IMR-90 (cell line): ENCODE results near the gene KDM6A. TPM values are rescaled to one million over a fixed set of nuclear protein-coding genes. Genes with fewer than 3 reads are reported as not detected.

ENCODE experiments used
- ATAC-seq: fragments of 200-7000 bp; cut with Tn5 transposase; 2 replicates; pipeline ENCODE4 v1.9.1; 2020; ENCODE audit warnings: low read depth, mild to moderate bottlenecking, moderate library complexity
- BruUV-seq: library from RNA; stranded (reverse); fragments of 400-500 nt; replicated peaks from 2 replicates; lab custom pipeline; 2021; lab: Mats Ljungman, UMichigan
- CTCF ChIA-PET: fragments of 300-600 bp; formaldehyde crosslinking; extraction: SDS; loops from one replicate; lab custom pipeline; 2021; ENCODE audit warnings: antibody characterized with exemption; lab: Yijun Ruan, JAX
- POLR2A ChIA-PET: fragments of 300-600 bp; sonication (Branson Sonifier 250); formaldehyde crosslinking; loops from one replicate; lab custom pipeline; 2022; ENCODE audit warnings: antibody characterized with exemption; ENCODE audit not compliant: unreplicated experiment; lab: Charles Lee
- DNase-seq: peaks from one replicate; pipeline ENCODE4 v3.0.0; 2013
- H2AFZ ChIP-seq: replicated peaks from 2 replicates; pipeline ENCODE3; 2013; ENCODE audit warnings: low read length, mild to moderate bottlenecking; ENCODE audit not compliant: poor library complexity
- H2AK5ac ChIP-seq: 2 replicates; pipeline ENCODE4 v1.6.1; 2013; ENCODE audit warnings: low read depth, low read length, inconsistent platforms
- H2AK9ac ChIP-seq: replicated peaks from 2 replicates; pipeline ENCODE3; 2013; ENCODE audit warnings: mild to moderate bottlenecking, low read depth, low read length, moderate library complexity; ENCODE audit not compliant: poor library complexity
- H2BK120ac ChIP-seq: 2 replicates; pipeline ENCODE4 v1.6.1; 2013; ENCODE audit warnings: low read depth, low read length, inconsistent platforms
- H2BK15ac ChIP-seq: 3 replicates; pipeline ENCODE4 v1.6.1; 2013; ENCODE audit warnings: low read depth, low read length, inconsistent platforms
- H2BK20ac ChIP-seq: 2 replicates; pipeline ENCODE4 v1.6.1; 2013; ENCODE audit warnings: low read depth, mild to moderate bottlenecking, inconsistent platforms, low read length, moderate library complexity
- H2BK5ac ChIP-seq: 2 replicates; pipeline ENCODE4 v1.6.1; 2013; ENCODE audit warnings: mild to moderate bottlenecking, low read depth, low read length, inconsistent platforms; ENCODE audit not compliant: poor library complexity, severe bottlenecking
- H3K14ac ChIP-seq: replicated peaks from 2 replicates; pipeline ENCODE4 v1.6.1; 2013; ENCODE audit warnings: low read depth, low read length, inconsistent platforms
- H3K18ac ChIP-seq: 2 replicates; pipeline ENCODE4 v1.6.1; 2013; ENCODE audit warnings: low read depth, low read length, control low read depth
- H3K23ac ChIP-seq: 2 replicates; pipeline ENCODE4 v1.6.1; 2013; ENCODE audit warnings: low read depth, low read length, inconsistent platforms
- H3K27ac ChIP-seq: 2 replicates; pipeline ENCODE4 v1.5.1; 2013; ENCODE audit warnings: mild to moderate bottlenecking, control low read depth, low read length; ENCODE audit not compliant: insufficient read depth
- H3K27me3 ChIP-seq: 2 replicates; pipeline ENCODE4 v1.6.1; 2013; ENCODE audit warnings: low read length; ENCODE audit not compliant: control insufficient read depth, insufficient read depth
- H3K36me3 ChIP-seq: 2 replicates; pipeline ENCODE4 v1.6.1; 2013; ENCODE audit warnings: low read length, mixed read lengths; ENCODE audit not compliant: control insufficient read depth, insufficient read depth
- H3K4ac ChIP-seq: 2 replicates; pipeline ENCODE4 v1.6.1; 2013; ENCODE audit warnings: low read depth, low read length, inconsistent platforms
- H3K4me1 ChIP-seq: 2 replicates; pipeline ENCODE4 v1.6.1; 2013; ENCODE audit warnings: low read length, mixed read lengths; ENCODE audit not compliant: control insufficient read depth, insufficient read depth
- H3K4me2 ChIP-seq: 2 replicates; pipeline ENCODE4 v1.6.1; 2013; ENCODE audit warnings: low read depth, mild to moderate bottlenecking, control low read depth, low read length, moderate library complexity
- H3K4me3 ChIP-seq: 2 replicates; pipeline ENCODE4 v1.5.1; 2013; ENCODE audit warnings: low read depth, mild to moderate bottlenecking, control low read depth, low read length, moderate library complexity; ENCODE audit not compliant: insufficient read depth
- H3K56ac ChIP-seq: 2 replicates; pipeline ENCODE4 v1.6.1; 2013; ENCODE audit warnings: low read length, inconsistent platforms; ENCODE audit not compliant: insufficient read depth; ENCODE audit errors: extremely low read depth
- H3K79me1 ChIP-seq, 2 experiments: 2 replicates each; pipeline ENCODE4 v1.6.1; 2013; ENCODE audit warnings: low read length in 2 of 2, inconsistent platforms in 1 of 2, low read depth in 1 of 2
- H3K9ac ChIP-seq: 2 replicates; pipeline ENCODE4 v1.6.1; 2013; ENCODE audit warnings: low read depth, low read length, control low read depth
- H3K9me1 ChIP-seq: 2 replicates; pipeline ENCODE4 v1.6.1; 2013; ENCODE audit warnings: low read length, inconsistent platforms; ENCODE audit not compliant: insufficient read depth
- H3K9me3 ChIP-seq: 2 replicates; pipeline ENCODE4 v1.6.1; 2013; ENCODE audit warnings: low read length; ENCODE audit not compliant: control insufficient read depth, insufficient read depth
- H4K20me1 ChIP-seq: 2 replicates; pipeline ENCODE4 v1.6.1; 2013; ENCODE audit warnings: low read length, inconsistent platforms; ENCODE audit not compliant: insufficient read depth
- H4K5ac ChIP-seq: 2 replicates; pipeline ENCODE4 v1.6.1; 2013; ENCODE audit warnings: mild to moderate bottlenecking, low read depth, low read length, control low read depth
- H4K8ac ChIP-seq, 2 experiments: 2 replicates each; pipeline ENCODE4 v1.6.1; 2013; ENCODE audit warnings: low read depth in 2 of 2, low read length in 2 of 2, control low read depth in 1 of 2, inconsistent platforms in 1 of 2
- H4K91ac ChIP-seq: 2 replicates; pipeline ENCODE4 v1.6.1; 2013; ENCODE audit warnings: low read depth, low read length, inconsistent platforms; ENCODE audit not compliant: insufficient read depth
- BHLHE40 ChIP-seq: fragments of 150-350 bp; IDR thresholded peaks from 2 replicates; pipeline ENCODE4 v1.6.1; 2016; ENCODE audit warnings: mild to moderate bottlenecking, low read depth, low read length
- CHD1 ChIP-seq: IDR thresholded peaks from 2 replicates; pipeline ENCODE4 v1.6.1; 2012; ENCODE audit warnings: low read depth, low read length, improper control_type of control experiment
- CTCF ChIP-seq: conservative IDR thresholded peaks from 2 replicates; pipeline ENCODE4 v1.5.1; 2012; ENCODE audit warnings: mild to moderate bottlenecking, low read depth, low read length, improper control_type of control experiment
- ELK1 ChIP-seq: fragments of 150-350 bp; IDR thresholded peaks from 2 replicates; pipeline ENCODE4 v1.6.1; 2016; ENCODE audit warnings: low read depth, mild to moderate bottlenecking, low read length, moderate library complexity, borderline replicate concordance
- FOS ChIP-seq: fragments of 150-350 bp; IDR thresholded peaks from 2 replicates; pipeline ENCODE4 v1.6.1; 2016; ENCODE audit warnings: low read depth, low read length
- MAFK ChIP-seq: IDR thresholded peaks from 2 replicates; pipeline ENCODE4 v1.6.1; 2012; ENCODE audit warnings: low read depth, low read length, improper control_type of control experiment
- MAZ ChIP-seq: IDR thresholded peaks from 2 replicates; pipeline ENCODE4 v1.6.1; 2012; ENCODE audit warnings: low read depth, mild to moderate bottlenecking, low read length, improper control_type of control experiment, moderate library complexity, borderline replicate concordance
- NFE2L2 ChIP-seq: fragments of 150-350 bp; IDR thresholded peaks from 2 replicates; pipeline ENCODE4 v1.6.1; 2016; ENCODE audit warnings: low read depth, mild to moderate bottlenecking, low read length
- POLR2A ChIP-seq: IDR thresholded peaks from 2 replicates; pipeline ENCODE4 v1.6.1; 2012; ENCODE audit warnings: mild to moderate bottlenecking, low read depth, low read length
- RCOR1 ChIP-seq: IDR thresholded peaks from 2 replicates; pipeline ENCODE4 v1.6.1; 2012; ENCODE audit warnings: mild to moderate bottlenecking, low read length, improper control_type of control experiment; ENCODE audit not compliant: insufficient replicate concordance
- SMC3 ChIP-seq: fragments of 150-350 bp; IDR thresholded peaks from 2 replicates; pipeline ENCODE4 v1.6.1; 2016; ENCODE audit warnings: low read depth, mild to moderate bottlenecking, antibody characterized with exemption, low read length, moderate library complexity
- USF2 ChIP-seq: fragments of 150-350 bp; IDR thresholded peaks from 2 replicates; pipeline ENCODE4 v1.6.1; 2017; ENCODE audit warnings: mild to moderate bottlenecking, antibody characterized with exemption, low read length, low read depth
- WGBS, 2 experiments: methylation state at CpG; one replicate each; pipeline versions ENCODE4 v1.1.5 to v1.1.7; 2013; ENCODE audit warnings: missing lambda C conversion rate in 2 of 2; ENCODE audit not compliant: insufficient read length in 1 of 2; ENCODE audit errors: extremely low coverage in 2 of 2; 5-methylcytosine and 5-hydroxymethylcytosine counted together
- dilution Hi-C: fragments of 300-500 bp; cut with HindIII; formaldehyde crosslinking; loops from one replicate; pipeline ENCODE4 v1.14.3; 2018; ENCODE audit warnings: low sequenced_read_pairs; ENCODE audit not compliant: unreplicated experiment
- in situ Hi-C: fragments of 300-500 bp; cut with MboI; formaldehyde crosslinking; loops from 3 replicates; pipeline ENCODE4 v1.14.3; 2019; ENCODE audit warnings: low sequenced_read_pairs, inconsistent platforms, mixed read lengths
- intact Hi-C: fragments of 100-400 bp; cut with micrococcal nuclease; formaldehyde crosslinking; loops from 2 replicates; pipeline ENCODE4 v1.10.0; 2022
- polyA plus RNA-seq, 3 experiments: library from polyadenylated mRNA; depleted of rRNA; stranded (reverse); fragments of >200 nt; gene quantifications; 2 replicates each; pipeline ENCODE4 v1.2.3, GENCODE V29; 2012; ENCODE audit warnings: low replicate concordance in 1 of 3
- total RNA-seq: library from RNA; depleted of rRNA; stranded (reverse); fragments of >200 nt; gene quantifications from 2 replicates; pipeline ENCODE4 v1.2.3, GENCODE V29; 2012

Gene KDM6A
- total and polyA plus RNA-seq, 2 of the 4 experiments (the other 2 are of a cell fraction), result 11.7 to 24.9 TPM

GRCh38 chrX:45138525-45138924 lies 265.5 kb downstream of the KDM6A start:
- no TSS peak for BruUV-seq
- Histone ChIP-seq H3K9ac (no peak overlapping the region), H4K91ac (no peak overlapping the region), H3K36me3 (no peaks in the 10 kb centered on the region), H3K14ac (no peak overlapping the region), H3K9me3 (no peaks in the 10 kb centered on the region), H2AFZ (no peak overlapping the region), H2BK15ac (no peak overlapping the region), H3K27me3 (peaks cover 12% of the 10 kb centered on the region), H3K23ac (no peak overlapping the region), H4K8ac (no peak overlapping the region), H2BK20ac (no peak overlapping the region), H3K18ac (no peak overlapping the region), H4K20me1 (no peaks in the 10 kb centered on the region), H3K79me1 (no peaks in the 10 kb centered on the region), H2AK9ac (no peak overlapping the region), H3K4ac (no peak overlapping the region), H3K4me2 (no peak overlapping the region), H2AK5ac (no peak overlapping the region), H3K4me1 (no peaks in the 10 kb centered on the region), H2BK120ac (no peak overlapping the region), H3K9me1 (no peaks in the 10 kb centered on the region), H3K56ac (no peak overlapping the region), H4K5ac (no peak overlapping the region), H2BK5ac (no peak overlapping the region), H3K27ac (no peak overlapping the region), H3K4me3 (no peak overlapping the region)
- ChIA-PET CTCF (no interaction called here), POLR2A (interaction anchor here (0.5 kb wide), 1 partner anchor 10 kb away, joined by 4 read pairs; no protein-coding TSS in a partner anchor)
- no peak for DNase-seq
- intact Hi-C loops, result no loop called here
- no CpG with 5 or more reads among the region's 4 CpGs for WGBS, 2 experiments
- no peak for ATAC-seq
- in situ Hi-C loops, result no loop called here
- TF ChIP-seq MAFK, result no peak
- no peak for TF ChIP-seq CHD1
- TF ChIP-seq BHLHE40, result no peak
- TF ChIP-seq MAZ, result no peak
- TF ChIP-seq SMC3, result no peak
- TF ChIP-seq USF2, result no peak
- no peak for TF ChIP-seq NFE2L2
- TF ChIP-seq CTCF, result no peak
- TF ChIP-seq POLR2A, result no peak
- TF ChIP-seq FOS, result no peak
- TF ChIP-seq RCOR1, result no peak
- TF ChIP-seq ELK1, result no peak
- dilution Hi-C loops, result no loop called here
